ENCODE results near the gene HIGD1A. TPM values are rescaled to one million over a fixed set of nuclear protein-coding genes. Genes with fewer than 3 reads are reported as not detected.

HIGD1A gene
- total and polyA plus RNA-seq, 9 of the 15 experiments (the other 6 are each of a cell fraction or from before 2014, with no cell fraction given): 165 to 1,185 (median 333) TPM

- Histone ChIP-seq H3K4me1 (replicated peaks in 1 of 2; ENCODE audit: control insufficient read depth in 2 of 2, insufficient read depth in 2 of 2, low read length in 2 of 2) (peaks cover 11 to 16% of the 10 kb centered on the region in 2 experiments; a peak in 4 of 5 replicates), H3K27ac (ENCODE audit: extremely low read depth, low read depth, low read length) (no peak within 1 kb of the TSS), H3K4me3 (no peak within 1 kb of the TSS), H4K20me1 (replicated peaks; ENCODE audit: control insufficient read depth, insufficient read depth, low read length) (no peaks in the 10 kb centered on the region), H3K9ac (ENCODE audit: insufficient read depth in 1 of 2, low read depth in 2 of 2, low read length in 2 of 2) (no peak within 1 kb of the TSS), H3K4me2 (ENCODE audit: insufficient read depth, low read length) (no peak within 1 kb of the TSS), H3K27me3 (ENCODE audit: control insufficient read depth in 2 of 2, insufficient read depth in 2 of 2, low read length in 2 of 2) (no peaks in the 10 kb centered on the region), H3K79me2 (ENCODE audit: control insufficient read depth, insufficient read depth, low read length) (peaks cover 2% of the 10 kb centered on the region; the same call in 2 of the 3 replicates), H3K9me1 (ENCODE audit: control insufficient read depth, insufficient read depth, low read length) (no peaks in the 10 kb centered on the region), H3K9me3 (replicated peaks; ENCODE audit: control insufficient read depth, insufficient read depth, low read depth, low read length) (peaks cover 7% of the 10 kb centered on the region), H3K36me3 (ENCODE audit: control insufficient read depth, insufficient read depth, low read length) (no peaks in the 10 kb centered on the region), H2AFZ (ENCODE audit: low read depth, low read length) (no peak within 1 kb of the TSS)
- CTCF ChIA-PET (ENCODE audit: low intra/inter-chr PET ratio): no interaction called here
- in situ Hi-C loops (cut with MboI) (no loop called here), intact Hi-C loops (cut with micrococcal nuclease) (no loop called here)
- ATAC-seq: no peak
- POLR2A ChIA-PET: no interaction called here
- no TSS peak for BruUV-seq (replicated peaks)
- TF ChIP-seq HNRNPK (IDR thresholded peaks at IDR 0.05; ENCODE audit: low read depth, low read length, poor library complexity, severe bottlenecking) (no peak), SRSF7 (optimal IDR thresholded peaks at IDR 0.05; ENCODE audit: low read depth, low read length) (no peak), ZNF134 (CRISPR knock-in tag; conservative IDR thresholded peaks at IDR 0.05) (no peak)
- no peak for DNase-seq (ENCODE audit: extremely low read depth in 1 of 4, low spot score in 3 of 4)
- 67% methylated on average over 5 of the region's 5 CpGs for WGBS (ENCODE audit: insufficient coverage, low coverage, missing lambda C conversion rate)
- FAIRE-seq: no peak
These were observed 4.9 kb upstream of the HIGD1A start, which contains the start of gene ACKR2 for GRCh38 chr3:42809202-42809601. ACKR2 (plus strand) TSS chr3:42809445; CDS start chr3:42864503, 55,058 bp downstream.

- H3K27me3 ChIP-seq (ENCODE audit: control insufficient read depth in 2 of 2, insufficient read depth in 2 of 2, low read length in 2 of 2): no peaks in the 10 kb centered on the region
- intact Hi-C loops (cut with micrococcal nuclease): no loop called here
- no peaks in the 10 kb centered on the region for H3K36me3 ChIP-seq (ENCODE audit: control insufficient read depth, insufficient read depth, low read length)
- ChIA-PET CTCF (ENCODE audit: low intra/inter-chr PET ratio) (no interaction called here), POLR2A (interaction anchor here (0.7 kb wide), 1 partner anchor 32 kb away, joined by 3 read pairs; no protein-coding TSS in a partner anchor)
- no peak overlapping the region for H2AFZ ChIP-seq (ENCODE audit: low read depth, low read length)
- no peaks in the 10 kb centered on the region for H3K9me3 ChIP-seq (replicated peaks; ENCODE audit: control insufficient read depth, insufficient read depth, low read depth, low read length)
- WGBS (ENCODE audit: insufficient coverage, low coverage, missing lambda C conversion rate): 67% methylated on average over 4 of the region's 4 CpGs
- H3K4me1 ChIP-seq (replicated peaks in 1 of 2; ENCODE audit: control insufficient read depth in 2 of 2, insufficient read depth in 2 of 2, low read length in 2 of 2): peaks cover 16 to 19% of the 10 kb centered on the region in 2 experiments; a peak in 4 of 5 replicates
- no peak overlapping the region for H3K4me2 ChIP-seq (ENCODE audit: insufficient read depth, low read length)
- in situ Hi-C loops (cut with MboI): no loop called here
- DNase-seq (ENCODE audit: extremely low read depth in 1 of 4, low spot score in 3 of 4) (no peak), ATAC-seq (no peak), FAIRE-seq (no peak)
- peaks cover 15% of the 10 kb centered on the region for H3K79me2 ChIP-seq (ENCODE audit: control insufficient read depth, insufficient read depth, low read length)
- no peak overlapping the region for H3K4me3 ChIP-seq
- H3K9me1 ChIP-seq (ENCODE audit: control insufficient read depth, insufficient read depth, low read length): no peaks in the 10 kb centered on the region
- H3K27ac ChIP-seq (ENCODE audit: extremely low read depth, low read depth, low read length): no peak overlapping the region
- H4K20me1 ChIP-seq (replicated peaks; ENCODE audit: control insufficient read depth, insufficient read depth, low read length): no peaks in the 10 kb centered on the region
- BruUV-seq (replicated peaks): no TSS peak
- H3K9ac ChIP-seq (ENCODE audit: insufficient read depth in 1 of 2, low read depth in 2 of 2, low read length in 2 of 2): no peak overlapping the region
- TF ChIP-seq CXXC5 (CRISPR knock-in tag; IDR thresholded peaks at IDR 0.05) (peak; percentile 18; the same call in 1 of the 2 replicates), DMBX1 (CRISPR knock-in tag; IDR thresholded peaks at IDR 0.05; ENCODE audit: borderline replicate concordance) (peak; percentile 88), PBX2 (CRISPR knock-in tag; IDR thresholded peaks at IDR 0.05; ENCODE audit: low read depth) (no peak), PBX2 (tag; conservative IDR thresholded peaks at IDR 0.05; ENCODE audit: low read depth) (0 out of 2 replicates have a peak, but pooled peaks have one; percentile 22), TCF7 (IDR thresholded peaks at IDR 0.05; ENCODE audit: borderline replicate concordance) (no peak), GTF2A2 (tag; IDR thresholded peaks at IDR 0.05) (0 out of 2 replicates have a peak, but pooled peaks have one; percentile 48), CBFA2T3 (IDR thresholded peaks at IDR 0.05) (0 out of 2 replicates have a peak, but pooled peaks have one; percentile 19)
These were observed 3.6 kb upstream of the HIGD1A start for GRCh38 chr3:42807929-42808328.
